GM18505 (cell line): ENCODE results near the gene PDK1.
"Not testable (repeated sequence)": the region's sequence is repeated elsewhere in the genome, so short reads cannot be mapped to it uniquely, and the experiment has no call there.

Experiments
- ATAC-seq: cut with Tn5 transposase; IDR thresholded peaks from one replicate; pipeline ENCODE4 v1.9.1; 2021; ENCODE audit not compliant: unreplicated experiment
- POLR2A ChIP-seq: IDR thresholded peaks from 4 replicates; pipeline ENCODE4 v1.6.1; 2011; ENCODE audit warnings: borderline replicate concordance; ENCODE audit not compliant: insufficient read depth, insufficient read length; ENCODE audit errors: extremely low read depth

Gene PDK1

GRCh38 chr2:172540421-172540820 is 15.5 kb upstream of the PDK1 start:
- no peak for TF ChIP-seq POLR2A
- ATAC-seq = no peak

GRCh38 chr2:172545408-172546075 is 10.3 kb upstream of the PDK1 start:
- no peak for ATAC-seq
- TF ChIP-seq POLR2A = no peak

GRCh38 chr2:172549131-172549530 is 6.8 kb upstream of the PDK1 start:
- no peak for TF ChIP-seq POLR2A
- no peak for ATAC-seq

GRCh38 chr2:172549802-172550201 is 6.1 kb upstream of the PDK1 start:
- not testable (repeated sequence) for ATAC-seq

- TF ChIP-seq POLR2A = no peak
- ATAC-seq = no peak
These were observed 5.5 kb upstream of the PDK1 start for GRCh38 chr2:172550419-172550818.

GRCh38 chr2:172551271-172551670 is 4.6 kb upstream of the PDK1 start:
- ATAC-seq = no peak

GRCh38 chr2:172552547-172553291 is 3.2 kb upstream of the PDK1 start:
- TF ChIP-seq POLR2A = no peak
- no peak for ATAC-seq

More at GRCh38 chr2:172551271-172551670, 4.6 kb upstream of the PDK1 start:
- TF ChIP-seq POLR2A = no peak

- ATAC-seq = no peak
- no peak for TF ChIP-seq POLR2A
These were observed 1.3 kb upstream of the PDK1 start for GRCh38 chr2:172554352-172555271.

GRCh38 chr2:172555272-172555521 is 693 bp upstream of the PDK1 start:
- TF ChIP-seq POLR2A = no peak
- ATAC-seq = no peak

GRCh38 chr2:172556284-172557033 is 569 bp downstream of the PDK1 start:
- ATAC-seq = peak; percentile 60
- peak; percentile 3 for TF ChIP-seq POLR2A

GRCh38 chr2:172558372-172558771 is 2.5 kb downstream of the PDK1 start:
- ATAC-seq = no peak
- TF ChIP-seq POLR2A = no peak

GRCh38 chr2:172560721-172561120 is 4.8 kb downstream of the PDK1 start:
- ATAC-seq = no peak
- TF ChIP-seq POLR2A = no peak

- ATAC-seq = no peak
- TF ChIP-seq POLR2A = no peak
These were observed 5.4 kb downstream of the PDK1 start for GRCh38 chr2:172561270-172561669.
